Spleen (tissue), 11 donors: ENCODE measurements around the gene ADAMTSL3. TPM values are rescaled to one million over a fixed set of nuclear protein-coding genes. Genes with fewer than 3 reads are reported as not detected.
A peak's percentile ranks its signal among the peaks of the same experiment; 100 is the strongest.

ENCODE experiments used
- DNase-seq: peaks from one replicate; pipeline ENCODE4 v3.0.0-alpha.2; 2020
- H3K27ac ChIP-seq, 8 donors: fragments of 200-600 bp; sonication (generic) in 7 of 8; 1 replicate in 4 of 8; 2 replicates in 4 of 8; pipeline versions ENCODE4 v1.5.0 to v1.8.0; 2016 to 2021; ENCODE audit warnings: inconsistent platforms in 4 of 8, mild to moderate bottlenecking in 4 of 8, moderate library complexity in 1 of 8
- H3K27me3 ChIP-seq, 7 donors: fragments of 200-600 bp; sonication (generic) in 6 of 7; replicated peaks in 1 of 7; 1 replicate in 4 of 7; 2 replicates in 3 of 7; pipeline versions ENCODE4 v1.5.0 to v1.8.0; 2016 to 2021; ENCODE audit warnings: inconsistent platforms in 3 of 7, mild to moderate bottlenecking in 1 of 7
- H3K36me3 ChIP-seq, 6 donors: fragments of 200-600 bp; sonication (generic) in 5 of 6; 1 replicate in 4 of 6; 2 replicates in 2 of 6; pipeline versions ENCODE4 v1.5.0 to v1.8.0; 2016 to 2021; ENCODE audit warnings: inconsistent platforms in 2 of 6
- H3K4me1 ChIP-seq, 6 donors: fragments of 200-600 bp; sonication (generic) in 5 of 6; 1 replicate in 3 of 6; 2 replicates in 3 of 6; pipeline versions ENCODE4 v1.5.0 to v1.8.0; 2016 to 2021; ENCODE audit warnings: inconsistent platforms in 3 of 6
- H3K4me3 ChIP-seq, 8 donors: fragments of 200-600 bp; sonication (generic) in 7 of 8; 1 replicate in 4 of 8; 2 replicates in 4 of 8; pipeline versions ENCODE4 v1.5.0 to v1.8.0; 2016 to 2021; ENCODE audit warnings: inconsistent platforms in 4 of 8, mild to moderate bottlenecking in 4 of 8, moderate library complexity in 2 of 8
- H3K9me3 ChIP-seq, 8 donors: fragments of 200-600 bp; sonication (generic) in 7 of 8; 1 replicate in 4 of 8; 2 replicates in 4 of 8; pipeline versions ENCODE4 v1.5.0 to v1.8.0; 2016 to 2021; ENCODE audit warnings: inconsistent platforms in 4 of 8
- POLR2A ChIP-seq, 3 donors: fragments of 450-650 bp; IDR thresholded peaks; one replicate each; pipeline ENCODE4 v1.5.1; 2017; ENCODE audit warnings: antibody characterized with exemption in 3 of 3, mild to moderate bottlenecking in 1 of 3
- POLR2AphosphoS5 ChIP-seq, 3 donors: sonication (generic); formaldehyde crosslinking; IDR thresholded peaks; one replicate each; pipeline ENCODE4 v1.5.1; 2017; ENCODE audit warnings: antibody characterized with exemption in 3 of 3
- WGBS, 5 donors: extraction: QIAGEN DNeasy Blood & Tissue Kit in 3 of 5; methylation state at CpG; one replicate each; pipeline versions ENCODE4 v1.1.5 to v1.1.7; 2013 to 2018; 5-methylcytosine and 5-hydroxymethylcytosine counted together
- intact Hi-C: fragments of 100-400 bp; cut with DNase I; formaldehyde crosslinking; loops from one replicate; pipeline ENCODE4 v1.15.0; 2023; ENCODE audit warnings: low total_unique reads
- polyA plus RNA-seq, 3 donors: library from polyadenylated mRNA; stranded (reverse); fragments of 200-250 nt; gene quantifications; one replicate each; pipeline ENCODE4 v1.2.1, GENCODE V29; 2013
- total RNA-seq, 7 donors: library from RNA; depleted of rRNA in 3 of 7; stranded (reverse); fragments of >200 nt in 3 of 7; fragmentation: NEBNext Ultra II Directional in 4 of 7; extraction: Animal tissue kit (Norgen Biotek cat#: 25700) in 4 of 7; gene quantifications; one replicate each; pipeline versions ENCODE4 v1.1.0 to v1.2.1, GENCODE V29; 2016 to 2021
- TF ChIP-seq, protein P1 (sequence below), 11 experiments: fragments of 200-600 bp in 7 of 11; fragments of 450-650 bp in 4 of 11; sonication (generic) in 4 of 11; IDR thresholded peaks in 8 of 11; conservative IDR thresholded peaks in 3 of 11; 1 replicate in 7 of 11; 2 replicates in 4 of 11; pipeline versions ENCODE4 v1.4.0 to v1.8.0; 2016 to 2021; ENCODE audit warnings: antibody characterized with exemption in 11 of 11, inconsistent platforms in 4 of 11, mild to moderate bottlenecking in 1 of 11
- donor health status: healthy with polysubstance abuse.
- donor health status: DM: no; HTN: no; CAD: no; lungs with moderate emphysema.
- donor health status: DM: no; HTN: no; CAD: no.
- donor health status: Bipolar disorder and iron deficiency.
- donor health status: healthy.
- donor health status: DM: no; HTN: no; CAD: no.
- donor health status: DM: yes; HTN: yes; CAD: no.

The ADAMTSL3 gene
- total and polyA plus RNA-seq, 10 donors = 0.09 to 5.7 (median 2.9) TPM

DNA sequence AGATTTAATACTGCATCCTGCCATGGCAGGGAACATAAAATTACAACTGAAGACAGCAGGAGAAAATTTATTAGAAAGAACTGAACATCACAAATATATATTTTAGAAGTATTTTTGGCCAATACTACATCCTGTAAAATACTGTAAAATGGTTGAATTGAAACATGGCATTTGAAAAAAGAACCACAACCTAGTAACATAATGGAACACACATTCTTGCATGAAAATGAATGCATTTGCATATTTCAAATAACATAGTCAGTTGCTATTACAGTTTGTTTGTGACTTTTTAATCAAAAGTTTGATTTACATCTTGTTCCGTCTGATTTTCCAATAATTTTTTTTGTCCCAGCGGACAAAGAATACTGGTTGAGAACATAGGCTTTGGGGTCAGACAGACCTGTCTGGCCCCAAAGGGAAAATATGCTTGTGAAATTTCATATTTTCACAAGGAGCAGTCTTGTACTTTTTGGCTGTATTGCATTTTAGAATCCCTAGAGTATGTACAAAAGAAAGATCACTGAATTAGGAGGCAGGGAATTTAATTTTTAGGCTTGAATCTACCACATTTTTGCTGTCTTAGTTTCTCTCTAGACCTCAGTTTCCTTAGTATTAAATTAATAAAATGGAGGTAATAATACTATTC is 268.8 kb downstream of the ADAMTSL3 start:
- Histone ChIP-seq H3K4me1 (no peaks in the 10 kb centered on the region), H3K9me3 (no peaks in the 10 kb centered on the region), H3K4me3 (no peak overlapping the region), H3K36me3 (no peaks in the 10 kb centered on the region), H3K27ac (no peak overlapping the region), H3K27me3 (no peaks in the 10 kb centered on the region)
- TF ChIP-seq, protein P1, sequence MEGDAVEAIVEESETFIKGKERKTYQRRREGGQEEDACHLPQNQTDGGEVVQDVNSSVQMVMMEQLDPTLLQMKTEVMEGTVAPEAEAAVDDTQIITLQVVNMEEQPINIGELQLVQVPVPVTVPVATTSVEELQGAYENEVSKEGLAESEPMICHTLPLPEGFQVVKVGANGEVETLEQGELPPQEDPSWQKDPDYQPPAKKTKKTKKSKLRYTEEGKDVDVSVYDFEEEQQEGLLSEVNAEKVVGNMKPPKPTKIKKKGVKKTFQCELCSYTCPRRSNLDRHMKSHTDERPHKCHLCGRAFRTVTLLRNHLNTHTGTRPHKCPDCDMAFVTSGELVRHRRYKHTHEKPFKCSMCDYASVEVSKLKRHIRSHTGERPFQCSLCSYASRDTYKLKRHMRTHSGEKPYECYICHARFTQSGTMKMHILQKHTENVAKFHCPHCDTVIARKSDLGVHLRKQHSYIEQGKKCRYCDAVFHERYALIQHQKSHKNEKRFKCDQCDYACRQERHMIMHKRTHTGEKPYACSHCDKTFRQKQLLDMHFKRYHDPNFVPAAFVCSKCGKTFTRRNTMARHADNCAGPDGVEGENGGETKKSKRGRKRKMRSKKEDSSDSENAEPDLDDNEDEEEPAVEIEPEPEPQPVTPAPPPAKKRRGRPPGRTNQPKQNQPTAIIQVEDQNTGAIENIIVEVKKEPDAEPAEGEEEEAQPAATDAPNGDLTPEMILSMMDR (IDR thresholded peaks at IDR 0.05 in 8 of 11, conservative IDR thresholded peaks at IDR 0.05 in 3 of 11) = no peak
- TF ChIP-seq POLR2AphosphoS5 (IDR thresholded peaks at IDR 0.05) (no peak), POLR2A (IDR thresholded peaks at IDR 0.05) (no peak)
- 94 to 96% (median 95%) methylated on average over 2 of the region's 2 CpGs for WGBS, 5 donors
- no peak for DNase-seq
- intact Hi-C loops = no loop called here

DNA sequence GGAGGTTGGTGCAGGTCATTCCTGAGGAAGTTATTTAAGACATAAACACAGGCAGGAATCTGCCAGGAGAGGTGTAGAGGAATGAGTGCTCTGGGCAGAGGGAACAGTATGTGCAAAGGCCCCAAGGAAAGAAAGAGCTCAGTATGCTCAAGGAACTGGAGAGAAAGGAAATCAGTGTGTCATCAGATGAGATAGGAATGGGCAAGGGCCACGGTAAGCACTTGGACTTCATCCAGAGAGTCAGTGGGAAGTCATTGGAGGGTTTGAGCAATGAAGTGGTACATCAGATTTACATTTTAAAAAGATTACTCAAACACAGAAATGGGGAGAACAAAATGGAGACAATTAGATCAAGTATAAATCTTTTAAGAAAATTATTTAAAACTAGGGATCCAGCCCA is 272.2 kb downstream of the ADAMTSL3 start:
- H3K27ac ChIP-seq = no peak overlapping the region
- H3K4me3 ChIP-seq = no peak overlapping the region
- no peaks in the 10 kb centered on the region for H3K27me3 ChIP-seq
- DNase-seq = no peak
- intact Hi-C loops = no loop called here
- TF ChIP-seq POLR2A (IDR thresholded peaks at IDR 0.05) = no peak
- H3K36me3 ChIP-seq = no peaks in the 10 kb centered on the region
- no peaks in the 10 kb centered on the region for H3K4me1 ChIP-seq
- no peaks in the 10 kb centered on the region for H3K9me3 ChIP-seq
- WGBS, 5 donors = 37 to 61% (median 44%) methylated on average over 1 of the region's 1 CpG

DNA sequence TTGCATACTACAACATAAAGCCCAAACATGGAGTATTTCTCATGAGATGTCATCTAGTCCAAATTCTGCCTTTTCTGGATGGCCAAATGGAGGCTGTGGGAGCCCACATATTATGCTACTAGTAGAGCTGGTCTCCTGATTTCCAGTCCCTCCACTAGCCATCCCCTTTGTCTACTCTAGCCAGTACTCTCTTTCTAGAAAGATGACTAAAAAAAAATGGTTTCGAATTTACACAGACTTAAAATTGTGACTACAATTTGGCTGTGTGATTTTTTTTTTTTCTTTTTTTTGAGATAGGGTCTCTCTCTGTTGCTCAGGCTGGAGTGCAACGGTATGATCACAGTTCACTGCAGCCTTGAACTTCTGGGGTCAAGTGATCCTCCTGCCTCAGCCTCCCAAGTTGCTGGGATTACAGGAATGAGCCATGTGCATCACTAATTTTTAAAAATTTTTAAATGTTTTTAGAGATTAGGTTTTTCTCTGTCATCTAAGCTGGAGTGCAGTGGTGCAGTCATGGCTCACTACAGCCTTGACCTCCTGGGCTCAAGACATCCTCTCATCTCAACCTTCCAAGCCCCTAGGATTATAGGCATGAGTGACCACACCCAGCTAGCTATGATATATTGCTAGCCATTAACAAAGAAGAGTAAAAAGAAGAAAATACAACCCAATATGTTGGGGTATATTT is 273.9 kb downstream of the ADAMTSL3 start:
- WGBS, 5 donors = 70 to 71% (median 71%) methylated on average over 2 of the region's 2 CpGs
- intact Hi-C loops = no loop called here
- Histone ChIP-seq H3K27ac (peak overlapping the region in 1 of 8 donors; percentile 40), H3K36me3 (no peaks in the 10 kb centered on the region), H3K4me1 (no peaks in the 10 kb centered on the region), H3K9me3 (no peaks in the 10 kb centered on the region), H3K4me3 (no peak overlapping the region), H3K27me3 (no peaks in the 10 kb centered on the region)
- TF ChIP-seq, protein P1 (IDR thresholded peaks at IDR 0.05 in 8 of 11, conservative IDR thresholded peaks at IDR 0.05 in 3 of 11) = no peak
- TF ChIP-seq POLR2AphosphoS5 (IDR thresholded peaks at IDR 0.05) (no peak), POLR2A (IDR thresholded peaks at IDR 0.05) (no peak)
- DNase-seq = no peak

DNA sequence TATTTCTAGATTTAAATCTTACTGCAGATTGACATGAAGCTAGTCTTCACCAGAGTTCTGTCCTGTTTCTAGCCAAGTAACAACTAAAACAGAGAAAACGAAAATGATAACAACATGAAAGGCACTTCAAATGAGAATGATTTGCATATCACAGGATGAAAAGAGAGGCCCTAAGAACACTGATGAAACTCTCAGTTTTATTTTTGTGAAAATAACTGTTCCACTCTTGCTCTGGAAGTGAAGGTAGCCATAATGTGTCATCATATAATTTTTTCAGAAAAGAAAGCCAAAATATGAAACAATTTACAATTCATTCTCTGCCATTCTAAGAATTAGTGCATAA is 274.4 kb downstream of the ADAMTSL3 start:
- Histone ChIP-seq H3K9me3 (peaks cover 0 to 4% (median 2%) of the 10 kb centered on the region in 8 donors), H3K4me3 (no peak overlapping the region), H3K36me3 (no peaks in the 10 kb centered on the region), H3K27ac (peak overlapping the region in 1 of 8 donors; percentile 40), H3K4me1 (no peaks in the 10 kb centered on the region), H3K27me3 (no peaks in the 10 kb centered on the region)
- no peak for TF ChIP-seq POLR2A (IDR thresholded peaks at IDR 0.05)
- TF ChIP-seq, protein P1 (IDR thresholded peaks at IDR 0.05 in 8 of 11, conservative IDR thresholded peaks at IDR 0.05 in 3 of 11) = no peak
- TF ChIP-seq POLR2AphosphoS5 (IDR thresholded peaks at IDR 0.05) = no peak
- 52 to 82% (median 65%) methylated on average over 1 of the region's 1 CpG for WGBS, 5 donors
- intact Hi-C loops = no loop called here
- no peak for DNase-seq
